ENCODE data around the gene VEZT.

The VEZT gene

GRCh38 chr12:95200128-95200894 is 17.3 kb upstream of the VEZT start:
- no peak for FAIRE-seq

DNA sequence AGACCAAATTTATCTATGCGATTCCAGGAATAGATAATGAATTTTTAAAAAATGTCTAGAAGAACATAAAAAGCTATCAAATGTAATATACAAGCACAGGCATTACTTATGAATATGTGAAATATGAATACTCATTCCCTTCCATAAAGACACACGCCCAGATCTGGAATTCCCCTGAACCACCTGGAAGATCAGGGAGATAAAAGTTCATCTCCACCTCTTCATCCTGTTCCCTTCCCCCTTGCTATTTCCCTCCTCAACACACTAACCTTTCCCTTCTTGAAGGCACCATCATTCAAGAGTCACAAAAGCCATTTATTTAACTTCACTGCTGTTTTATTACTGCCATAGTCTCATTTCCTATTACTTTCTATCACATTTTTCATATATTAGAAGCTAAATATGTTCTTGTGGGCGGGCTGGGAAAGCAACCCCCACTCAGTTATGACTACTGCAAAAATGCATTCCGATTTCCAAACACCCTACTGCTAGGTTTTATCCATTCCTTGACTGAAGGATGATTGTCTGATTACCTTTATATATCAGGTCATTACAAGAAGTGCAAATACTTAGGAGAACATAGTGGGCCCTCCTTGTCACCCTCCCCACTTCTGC is 16.4 kb upstream of the VEZT start:
- no peak for FAIRE-seq

DNA sequence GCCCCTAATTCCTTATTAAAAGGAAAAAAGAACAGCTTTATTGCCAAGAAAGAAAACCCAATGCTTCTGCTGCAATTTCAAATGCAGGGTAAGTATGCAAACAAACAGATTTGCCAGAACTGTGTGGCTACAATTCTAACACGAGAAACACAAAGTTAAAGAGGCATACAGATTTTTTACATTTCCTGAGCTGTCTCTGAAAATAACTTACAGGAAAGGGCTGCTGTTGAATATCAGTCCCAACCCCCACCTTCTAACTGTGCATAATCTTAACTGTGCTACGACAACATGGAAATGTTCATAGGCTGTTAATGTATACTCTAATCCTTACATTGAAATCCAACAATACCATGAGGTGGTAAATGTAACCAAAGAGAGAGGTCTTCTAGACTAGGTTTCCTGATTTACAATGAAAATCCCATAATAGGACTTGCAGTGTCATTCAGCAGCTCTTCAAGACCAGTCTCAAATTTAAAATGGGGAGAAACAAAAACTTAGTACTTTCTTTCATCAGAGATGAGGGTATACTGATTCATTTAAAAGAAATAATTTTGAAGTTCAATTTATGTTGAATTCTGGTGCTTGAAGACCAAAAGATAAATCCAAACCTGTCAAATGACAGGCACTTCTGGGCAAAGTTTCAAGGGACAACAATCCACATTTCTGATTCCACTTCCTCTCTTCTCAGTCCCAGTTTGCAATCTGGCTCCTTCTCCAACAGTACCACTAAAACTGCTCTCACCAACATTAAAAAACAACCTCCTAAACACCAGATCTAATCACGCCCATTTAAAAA is 14.7 kb upstream of the VEZT start:
- no peak for FAIRE-seq

DNA sequence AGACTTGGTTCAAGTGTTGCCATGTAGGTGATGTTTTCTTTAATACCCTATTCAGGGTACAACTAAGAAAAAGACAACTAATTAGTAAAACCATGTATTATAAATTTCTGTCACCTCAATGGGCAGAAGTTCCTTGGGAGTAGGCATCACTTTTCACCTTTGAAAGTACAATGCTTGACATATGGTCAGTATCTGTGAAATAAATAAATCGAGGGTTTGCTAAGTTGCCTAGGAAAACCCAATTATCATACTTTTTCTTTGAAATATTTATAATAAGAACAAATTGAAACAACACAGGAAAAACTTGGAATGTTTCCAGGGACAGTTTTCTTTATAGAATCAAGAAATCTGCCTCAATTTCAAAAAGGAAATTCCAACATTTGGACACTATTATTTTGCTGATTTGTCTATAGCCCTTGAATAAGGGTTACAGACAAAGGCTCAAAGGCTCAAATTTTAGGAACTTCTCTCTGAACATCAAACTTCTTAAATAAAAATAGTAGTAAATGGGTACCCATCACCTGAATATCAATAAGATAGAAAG is 14.0 kb upstream of the VEZT start:
- no peak for FAIRE-seq

GRCh38 chr12:95204141-95204866 is 13.3 kb upstream of the VEZT start:
- no peak for FAIRE-seq

DNA sequence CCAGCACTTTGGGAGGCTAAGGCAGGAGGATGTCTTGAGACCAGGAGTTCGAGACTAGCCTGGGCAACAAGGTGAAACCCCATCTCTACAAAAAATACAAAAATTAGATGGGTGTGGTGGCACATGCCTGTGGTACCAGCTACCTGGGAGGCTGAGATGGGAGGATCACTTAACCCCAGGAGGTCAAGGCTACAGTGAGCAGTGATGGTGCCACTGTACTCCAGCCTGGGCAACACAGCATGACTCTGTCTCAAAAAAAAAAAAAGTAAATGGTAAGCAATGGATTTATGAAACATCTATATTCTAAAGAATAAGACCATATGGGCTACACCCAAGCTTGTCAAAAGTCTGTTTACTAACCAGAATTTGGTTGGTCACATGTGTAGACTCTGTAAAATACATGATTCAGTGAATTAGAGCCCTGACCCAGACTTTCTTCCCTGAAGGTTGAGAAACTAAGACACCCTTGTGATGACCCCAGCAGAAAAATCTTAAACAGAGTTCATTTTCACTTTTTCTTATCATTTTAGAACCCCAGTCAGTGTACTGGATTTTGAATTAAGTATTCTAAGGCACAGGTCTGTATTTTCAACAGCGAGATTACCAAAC is 12.5 kb upstream of the VEZT start:
- FAIRE-seq = no peak

DNA sequence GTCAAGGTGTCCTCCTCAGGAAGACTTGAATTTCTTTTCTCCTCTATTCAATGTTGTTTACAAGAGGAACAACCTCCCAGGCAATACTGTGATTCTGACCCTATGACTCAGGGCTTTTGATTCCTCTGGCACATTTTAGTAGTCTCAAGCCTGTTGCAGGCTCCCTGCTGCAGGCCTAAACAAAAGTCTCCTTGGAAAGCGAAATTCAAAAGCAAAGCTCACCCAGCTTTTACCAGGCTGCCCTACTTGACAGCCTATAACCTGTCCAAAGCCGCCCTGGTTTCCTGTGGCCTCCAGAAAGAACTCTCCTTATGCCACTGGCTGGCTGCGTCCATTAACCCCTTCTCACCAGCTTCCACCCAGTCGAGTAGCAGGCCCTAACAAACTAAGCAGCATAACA is 11.9 kb upstream of the VEZT start:
- no peak for FAIRE-seq

- no peak for FAIRE-seq
Measured at GRCh38 chr12:95206916-95207315, 10.7 kb upstream of the VEZT start.

DNA sequence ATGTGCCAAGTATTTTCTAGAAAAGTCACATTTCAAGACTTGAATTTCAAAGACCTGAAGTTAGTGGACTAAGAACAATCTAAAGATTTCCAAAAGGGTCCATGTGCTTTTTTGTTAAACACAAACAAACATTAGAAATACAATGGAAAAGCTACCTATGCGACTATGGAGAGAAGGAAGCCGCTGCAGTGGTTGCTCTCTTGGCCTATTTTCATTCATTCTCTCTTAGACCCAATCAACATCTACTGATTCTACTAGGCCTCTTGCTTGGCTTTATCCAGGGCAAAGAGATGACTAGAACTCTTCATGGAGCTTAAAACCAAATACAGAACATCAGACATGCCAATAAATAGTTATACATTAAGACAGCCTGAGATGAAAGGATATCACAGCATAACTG is 10.2 kb upstream of the VEZT start:
- FAIRE-seq = no peak

GRCh38 chr12:95208678-95209077 is 8.9 kb upstream of the VEZT start:
- FAIRE-seq = no peak

- FAIRE-seq = no peak
Measured at GRCh38 chr12:95212586-95212985, 5.0 kb upstream of the VEZT start.

GRCh38 chr12:95213119-95213518 is 4.5 kb upstream of the VEZT start:
- no peak for FAIRE-seq

DNA sequence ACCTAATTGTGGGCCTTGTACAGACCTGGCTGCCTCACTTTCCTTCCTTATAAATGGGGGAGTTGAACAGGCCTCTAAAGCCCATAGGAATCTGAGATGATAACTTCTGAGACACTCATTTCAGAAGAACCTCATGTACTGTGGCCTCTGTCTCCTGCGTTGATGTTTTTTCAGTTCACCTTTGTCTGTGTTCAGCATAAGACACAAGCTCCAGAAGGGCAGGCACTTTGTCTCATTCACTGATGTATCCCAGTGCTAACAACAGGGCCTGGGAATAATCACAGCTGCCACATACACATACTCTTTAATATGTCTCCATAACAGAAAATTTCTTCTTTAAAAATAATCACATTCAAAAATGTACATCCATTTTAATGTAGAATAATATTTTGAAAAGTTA is 3.7 kb upstream of the VEZT start:
- no peak for FAIRE-seq

DNA sequence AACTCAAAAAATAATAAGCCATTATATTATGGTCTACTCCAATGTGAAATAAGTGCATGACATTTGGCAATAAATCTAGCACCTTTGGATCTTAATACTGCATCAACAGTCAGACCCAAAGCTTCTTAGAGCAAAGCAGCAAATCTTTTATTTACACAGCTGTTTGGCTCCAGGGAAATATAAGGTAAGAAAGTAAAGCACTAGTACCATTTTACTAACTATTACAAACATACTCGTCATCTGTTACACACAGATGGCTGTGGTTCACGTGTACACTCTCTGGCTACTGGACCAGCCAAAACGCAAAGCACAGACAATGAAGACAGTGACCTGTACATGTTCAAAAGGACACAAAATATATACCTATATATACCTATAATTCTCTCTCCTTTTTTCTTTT is 3.1 kb upstream of the VEZT start:
- FAIRE-seq = no peak

- peak; percentile 91 for FAIRE-seq
Measured at GRCh38 chr12:95215949-95216348, 1.7 kb upstream of the VEZT start.

- no peak for FAIRE-seq
Measured at GRCh38 chr12:95216711-95217376, 763 bp upstream of the VEZT start.

GRCh38 chr12:95218150-95219133 is 835 bp downstream of the VEZT start:
- no peak for FAIRE-seq

DNA sequence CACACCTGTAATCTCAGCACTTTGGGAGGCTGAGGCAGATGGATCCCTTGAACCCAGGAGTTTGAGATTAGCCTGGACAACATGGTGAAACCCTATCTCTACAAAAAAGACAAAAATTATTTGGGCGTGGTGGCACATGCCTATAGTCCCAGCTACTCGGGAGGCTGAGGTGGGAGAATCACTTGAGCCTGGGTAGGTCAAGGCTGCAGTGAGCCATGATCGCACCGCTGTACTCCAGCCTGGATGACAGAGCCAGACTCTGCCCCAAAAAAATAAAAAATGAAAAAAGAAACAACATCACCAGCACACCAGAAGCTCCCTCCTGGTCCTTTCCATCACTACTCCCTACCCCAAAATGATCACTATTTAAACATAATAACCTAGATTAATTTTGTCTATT is 2.6 kb downstream of the VEZT start:
- no peak for FAIRE-seq

GRCh38 chr12:95220726-95221125 is 3.1 kb downstream of the VEZT start:
- no peak for FAIRE-seq

All from G401.6 (cell line).